Caco-2 (cell line): ENCODE results near the gene NMNAT2. TPM values are rescaled to one million over a fixed set of nuclear protein-coding genes. Genes with fewer than 3 reads are reported as not detected.

Source experiments
- BruUV-seq: library from RNA; stranded (reverse); fragments of 400-500 nt; replicated peaks from 2 replicates; lab custom pipeline; 2021; lab: Mats Ljungman, UMichigan
- CTCF ChIA-PET: fragments of 300-600 bp; sonication (Branson Sonifier 250); formaldehyde crosslinking; loops from one replicate; lab custom pipeline; 2022; ENCODE audit warnings: antibody characterized with exemption; lab: Charles Lee
- POLR2A ChIA-PET: fragments of 300-600 bp; sonication (Branson Sonifier 250); formaldehyde crosslinking; loops from one replicate; lab custom pipeline; 2022; ENCODE audit warnings: antibody characterized with exemption; lab: Charles Lee
- DNase-seq, 2 experiments: peaks; one replicate each; pipeline versions ENCODE4 v3.0.0 to v3.0.0-alpha.2; 2020 to 2022
- H3K27me3 ChIP-seq: replicated peaks from 2 replicates; pipeline ENCODE4 v1.6.0; 2011; ENCODE audit warnings: low read length; ENCODE audit not compliant: control insufficient read depth, insufficient read depth
- H3K36me3 ChIP-seq: 2 replicates; pipeline ENCODE4 v1.5.1; 2011; ENCODE audit warnings: low read length; ENCODE audit not compliant: control insufficient read depth, insufficient read depth
- H3K4me1 ChIP-seq: fragments of 250-450 bp; sonication (Bioruptor Pico); 2 replicates; pipeline ENCODE4 v1.5.1; 2020; ENCODE audit warnings: mild to moderate bottlenecking
- H3K4me3 ChIP-seq: 2 replicates; pipeline ENCODE4 v1.5.1; 2011; ENCODE audit warnings: low read depth, mild to moderate bottlenecking, control low read depth, low read length
- H3K9me3 ChIP-seq: fragments of 250-450 bp; sonication (Bioruptor Pico); 2 replicates; pipeline ENCODE4 v1.5.1; 2020; ENCODE audit warnings: mild to moderate bottlenecking, moderate library complexity
- H3K27ac Mint-ChIP-seq: one replicate; pipeline ENCODE4 v1.8.0; 2022; ENCODE audit warnings: mixed read lengths; ENCODE audit not compliant: unreplicated experiment
- H3K27me3 Mint-ChIP-seq: one replicate; pipeline ENCODE4 v1.8.0; 2022; ENCODE audit warnings: mixed read lengths; ENCODE audit not compliant: insufficient read depth, unreplicated experiment
- H3K36me3 Mint-ChIP-seq: one replicate; pipeline ENCODE4 v1.8.0; 2022; ENCODE audit warnings: mild to moderate bottlenecking, mixed read lengths; ENCODE audit not compliant: insufficient read depth, unreplicated experiment
- H3K4me1 Mint-ChIP-seq: one replicate; pipeline ENCODE4 v1.8.0; 2022; ENCODE audit warnings: low read depth, mixed read lengths; ENCODE audit not compliant: unreplicated experiment
- H3K4me3 Mint-ChIP-seq: one replicate; pipeline ENCODE4 v1.8.0; 2022; ENCODE audit warnings: mild to moderate bottlenecking, moderate library complexity, mixed read lengths; ENCODE audit not compliant: unreplicated experiment
- H3K9me3 Mint-ChIP-seq: one replicate; pipeline ENCODE4 v1.8.0; 2022; ENCODE audit warnings: mixed read lengths; ENCODE audit not compliant: unreplicated experiment
- CTCF ChIP-seq, 2 experiments: fragments of 200-600 bp in 1 of 2; IDR thresholded peaks; 1 replicate in 1 of 2; 2 replicates in 1 of 2; pipeline versions ENCODE4 v1.5.1 to v1.8.0; 2011 to 2022; ENCODE audit warnings: antibody characterized with exemption in 1 of 2, control low read depth in 1 of 2, inconsistent platforms in 1 of 2, low read depth in 1 of 2, low read length in 1 of 2, mild to moderate bottlenecking in 1 of 2, moderate library complexity in 1 of 2; ENCODE audit not compliant: insufficient read depth in 1 of 2, severe bottlenecking in 1 of 2, unreplicated experiment in 1 of 2
- intact Hi-C: fragments of 100-400 bp; cut with micrococcal nuclease; formaldehyde crosslinking; loops from one replicate; pipeline ENCODE4 v1.10.0; 2022; ENCODE audit not compliant: unreplicated experiment
- total RNA-seq: library from RNA; stranded (reverse); gene quantifications from 2 replicates; pipeline ENCODE4 v1.2.3, GENCODE V29; 2022

NMNAT2 gene
- total RNA-seq, 1 experiment from 2014 or later, result 16.4 TPM

GRCh38 chr1:183360473-183360872 is 57.7 kb downstream of the NMNAT2 start:
- H3K36me3 Mint-ChIP-seq, result no peaks in the 10 kb centered on the region
- no peaks in the 10 kb centered on the region for H3K9me3 Mint-ChIP-seq
- Histone ChIP-seq H3K9me3 (no peaks in the 10 kb centered on the region), H3K36me3 (no peaks in the 10 kb centered on the region), H3K4me3 (no peak overlapping the region), H3K27me3 (no peaks in the 10 kb centered on the region), H3K4me1 (no peaks in the 10 kb centered on the region)
- no peaks in the 10 kb centered on the region for H3K27me3 Mint-ChIP-seq
- ChIA-PET POLR2A (no interaction called here), CTCF (no interaction called here)
- H3K4me3 Mint-ChIP-seq, result no peak overlapping the region
- no peak for DNase-seq
- TF ChIP-seq CTCF (IDR thresholded peaks at IDR 0.05; ENCODE audit: insufficient read depth in 1 of 2, low read depth in 1 of 2, low read length in 1 of 2, severe bottlenecking in 1 of 2, unreplicated experiment in 1 of 2), result no peak
- no peaks in the 10 kb centered on the region for H3K4me1 Mint-ChIP-seq
- no peak overlapping the region for H3K27ac Mint-ChIP-seq
- intact Hi-C loops, result no loop called here
- no TSS peak for BruUV-seq

GRCh38 chr1:183356534-183357182 is 61.5 kb downstream of the NMNAT2 start:
- Histone ChIP-seq H3K27me3 (no peaks in the 10 kb centered on the region), H3K9me3 (no peaks in the 10 kb centered on the region), H3K4me3 (no peak overlapping the region), H3K36me3 (no peaks in the 10 kb centered on the region; the same call in 1 of the 2 replicates), H3K4me1 (no peaks in the 10 kb centered on the region)
- Mint-ChIP-seq H3K27ac (no peak overlapping the region), H3K36me3 (no peaks in the 10 kb centered on the region), H3K9me3 (no peaks in the 10 kb centered on the region), H3K4me3 (no peak overlapping the region), H3K27me3 (no peaks in the 10 kb centered on the region), H3K4me1 (no peaks in the 10 kb centered on the region)
- intact Hi-C loops, result no loop called here
- DNase-seq, result no peak
- CTCF ChIA-PET, result no interaction called here
- POLR2A ChIA-PET, result no interaction called here
- TF ChIP-seq CTCF (IDR thresholded peaks at IDR 0.05; ENCODE audit: insufficient read depth in 1 of 2, low read depth in 1 of 2, low read length in 1 of 2, severe bottlenecking in 1 of 2, unreplicated experiment in 1 of 2), result no peak
- BruUV-seq, result no TSS peak

- Histone ChIP-seq H3K4me3 (no peak overlapping the region), H3K36me3 (no peaks in the 10 kb centered on the region; the same call in 1 of the 2 replicates), H3K4me1 (no peaks in the 10 kb centered on the region), H3K27me3 (no peaks in the 10 kb centered on the region), H3K9me3 (no peaks in the 10 kb centered on the region)
- Mint-ChIP-seq H3K4me3 (no peak overlapping the region), H3K4me1 (no peaks in the 10 kb centered on the region), H3K9me3 (no peaks in the 10 kb centered on the region), H3K27me3 (no peaks in the 10 kb centered on the region), H3K36me3 (no peaks in the 10 kb centered on the region), H3K27ac (no peak overlapping the region)
- BruUV-seq, result no TSS peak
- CTCF ChIA-PET, result no interaction called here
- intact Hi-C loops, result no loop called here
- no peak for TF ChIP-seq CTCF (IDR thresholded peaks at IDR 0.05; ENCODE audit: insufficient read depth in 1 of 2, low read depth in 1 of 2, low read length in 1 of 2, severe bottlenecking in 1 of 2, unreplicated experiment in 1 of 2)
- DNase-seq, result no peak
- POLR2A ChIA-PET, result no interaction called here
These were observed 62.4 kb downstream of the NMNAT2 start for GRCh38 chr1:183355797-183356196.
